GM19324 (cell line): ENCODE data around the gene WDFY2.

ENCODE experiments used
- ATAC-seq: cut with Tn5 transposase; IDR thresholded peaks from one replicate; pipeline ENCODE4 v1.9.1; 2021; ENCODE audit warnings: mild to moderate bottlenecking, moderate library complexity; ENCODE audit not compliant: unreplicated experiment, low FRiP score

WDFY2 gene

GRCh38 chr13:51806566-51806965 lies 222.3 kb downstream of the WDFY2 start:
- ATAC-seq: no peak

GRCh38 chr13:51807041-51807440 lies 222.8 kb downstream of the WDFY2 start:
- no peak for ATAC-seq

- ATAC-seq: no peak
Measured at GRCh38 chr13:51808811-51809210, 224.5 kb downstream of the WDFY2 start.

GRCh38 chr13:51811046-51811445 lies 226.8 kb downstream of the WDFY2 start:
- ATAC-seq: no peak

GRCh38 chr13:51811920-51812451 lies 227.7 kb downstream of the WDFY2 start:
- ATAC-seq: no peak

- no peak for ATAC-seq
Measured at GRCh38 chr13:51814071-51814470, 229.8 kb downstream of the WDFY2 start.

GRCh38 chr13:51814825-51815650 lies 230.8 kb downstream of the WDFY2 start:
- peak; percentile 75 for ATAC-seq

- no peak for ATAC-seq
Measured at GRCh38 chr13:51815848-51816247, 231.6 kb downstream of the WDFY2 start.

- no peak for ATAC-seq
Measured at GRCh38 chr13:51816604-51817249, 232.5 kb downstream of the WDFY2 start.
